ENCODE data around the gene TOP2B. TPM values are rescaled to one million over a fixed set of nuclear protein-coding genes. Genes with fewer than 3 reads are reported as not detected.

TOP2B gene
- polyA plus RNA-seq, 1 of the 3 experiments (the other 2 are of a cell fraction): 20.4 TPM

DNA sequence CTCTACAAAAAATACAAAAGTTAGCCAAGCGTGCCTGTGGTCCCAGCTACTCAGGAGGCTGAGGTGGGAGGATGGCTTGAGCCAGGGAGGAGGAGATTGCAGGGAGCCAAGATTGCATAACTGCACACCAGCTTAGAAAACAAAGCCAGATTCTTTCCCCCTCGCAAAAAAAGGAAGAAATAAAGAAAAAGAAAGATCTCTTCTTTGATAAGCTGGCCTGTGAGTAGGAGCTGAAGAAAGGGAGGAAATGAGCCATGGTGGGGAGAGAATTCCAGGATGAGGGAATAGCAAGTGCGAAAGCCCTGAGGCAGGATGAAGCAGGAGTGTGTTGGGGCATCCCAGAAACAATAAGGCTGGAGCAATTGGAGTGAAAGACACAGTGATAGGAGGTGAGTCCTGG is 24.5 kb upstream of the TOP2B start (continued):
- TF ChIP-seq, protein P1, sequence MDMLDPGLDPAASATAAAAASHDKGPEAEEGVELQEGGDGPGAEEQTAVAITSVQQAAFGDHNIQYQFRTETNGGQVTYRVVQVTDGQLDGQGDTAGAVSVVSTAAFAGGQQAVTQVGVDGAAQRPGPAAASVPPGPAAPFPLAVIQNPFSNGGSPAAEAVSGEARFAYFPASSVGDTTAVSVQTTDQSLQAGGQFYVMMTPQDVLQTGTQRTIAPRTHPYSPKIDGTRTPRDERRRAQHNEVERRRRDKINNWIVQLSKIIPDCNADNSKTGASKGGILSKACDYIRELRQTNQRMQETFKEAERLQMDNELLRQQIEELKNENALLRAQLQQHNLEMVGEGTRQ (IDR thresholded peaks at IDR 0.05; ENCODE audit: borderline replicate concordance, low read depth, low read length): no peak
- no peak for TF ChIP-seq RAD21 (IDR thresholded peaks at IDR 0.05; ENCODE audit: low read length)
- no peak for TF ChIP-seq RFX5 (IDR thresholded peaks at IDR 0.05; ENCODE audit: low read length)

DNA sequence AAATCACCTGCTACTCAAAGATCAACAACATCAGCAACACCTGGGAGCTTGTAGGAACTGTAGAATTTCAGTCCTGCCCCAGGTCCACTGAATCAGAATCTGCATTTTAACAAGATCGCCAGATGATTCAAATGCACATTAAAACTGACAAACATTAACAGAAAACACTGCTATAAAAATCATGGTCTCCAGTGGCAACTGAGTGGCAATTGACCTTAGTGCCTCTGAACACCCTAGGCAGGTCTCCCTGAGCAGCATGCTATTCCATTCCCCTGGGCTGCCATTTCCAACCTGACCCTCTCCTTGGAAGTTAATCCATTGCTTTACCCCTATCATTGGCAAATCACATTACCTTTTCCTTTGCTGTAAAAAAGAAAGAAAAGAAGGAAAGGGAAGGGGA is 23.0 kb upstream of the TOP2B start:
- POLR2A ChIA-PET: no interaction called here
- Histone ChIP-seq H3K4me2 (no peak overlapping the region), H3K4me1 (ENCODE audit: control insufficient read depth in 1 of 2, insufficient read depth in 2 of 2, low read depth in 1 of 2, low read length in 1 of 2) (no peaks in the 10 kb centered on the region), H3K36me3 (replicated peaks in 1 of 2; ENCODE audit: control insufficient read depth in 1 of 2, insufficient read depth in 2 of 2, low read length in 1 of 2) (no peaks in the 10 kb centered on the region), H3K27ac (ENCODE audit: low read depth in 2 of 2, low read length in 1 of 2) (no peak overlapping the region), H3K9me3 (no peaks in the 10 kb centered on the region), H4K20me1 (ENCODE audit: insufficient read depth) (no peaks in the 10 kb centered on the region), H2AFZ (ENCODE audit: low read depth) (no peak overlapping the region), H3K79me2 (ENCODE audit: insufficient read depth) (no peaks in the 10 kb centered on the region), H3K9ac (no peak overlapping the region), H3K9me2 (no peaks in the 10 kb centered on the region), H3K4me3 (ENCODE audit: low read depth in 2 of 2, low read length in 1 of 2) (no peak overlapping the region), H3F3A (replicated peaks; ENCODE audit: insufficient read depth) (no peaks in the 10 kb centered on the region), H3K27me3 (ENCODE audit: insufficient read depth) (no peaks in the 10 kb centered on the region; the same call in 1 of the 2 replicates)
- CTCF ChIA-PET: no interaction called here
- no peak for TF ChIP-seq TEAD4 (IDR thresholded peaks at IDR 0.05; ENCODE audit: borderline replicate concordance, insufficient read depth)
- TF ChIP-seq, protein P2, sequence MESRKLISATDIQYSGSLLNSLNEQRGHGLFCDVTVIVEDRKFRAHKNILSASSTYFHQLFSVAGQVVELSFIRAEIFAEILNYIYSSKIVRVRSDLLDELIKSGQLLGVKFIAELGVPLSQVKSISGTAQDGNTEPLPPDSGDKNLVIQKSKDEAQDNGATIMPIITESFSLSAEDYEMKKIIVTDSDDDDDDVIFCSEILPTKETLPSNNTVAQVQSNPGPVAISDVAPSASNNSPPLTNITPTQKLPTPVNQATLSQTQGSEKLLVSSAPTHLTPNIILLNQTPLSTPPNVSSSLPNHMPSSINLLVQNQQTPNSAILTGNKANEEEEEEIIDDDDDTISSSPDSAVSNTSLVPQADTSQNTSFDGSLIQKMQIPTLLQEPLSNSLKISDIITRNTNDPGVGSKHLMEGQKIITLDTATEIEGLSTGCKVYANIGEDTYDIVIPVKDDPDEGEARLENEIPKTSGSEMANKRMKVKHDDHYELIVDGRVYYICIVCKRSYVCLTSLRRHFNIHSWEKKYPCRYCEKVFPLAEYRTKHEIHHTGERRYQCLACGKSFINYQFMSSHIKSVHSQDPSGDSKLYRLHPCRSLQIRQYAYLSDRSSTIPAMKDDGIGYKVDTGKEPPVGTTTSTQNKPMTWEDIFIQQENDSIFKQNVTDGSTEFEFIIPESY (IDR thresholded peaks at IDR 0.05; ENCODE audit: borderline replicate concordance, low read depth): no peak
- 91% methylated on average over 1 of the region's 1 CpG for WGBS (ENCODE audit: low lambda C conversion rate)
- DNase-seq: no peak

- Histone ChIP-seq H3K9me3 (no peaks in the 10 kb centered on the region), H3K4me3 (ENCODE audit: low read depth in 2 of 2, low read length in 1 of 2) (no peak overlapping the region), H2AFZ (ENCODE audit: low read depth) (no peak overlapping the region), H4K20me1 (ENCODE audit: insufficient read depth) (no peaks in the 10 kb centered on the region), H3K4me1 (ENCODE audit: control insufficient read depth in 1 of 2, insufficient read depth in 2 of 2, low read depth in 1 of 2, low read length in 1 of 2) (no peaks in the 10 kb centered on the region), H3K9me2 (no peaks in the 10 kb centered on the region), H3K27me3 (ENCODE audit: insufficient read depth) (no peaks in the 10 kb centered on the region; the same call in 1 of the 2 replicates), H3K36me3 (replicated peaks in 1 of 2; ENCODE audit: control insufficient read depth in 1 of 2, insufficient read depth in 2 of 2, low read length in 1 of 2) (no peaks in the 10 kb centered on the region), H3K9ac (no peak overlapping the region), H3F3A (replicated peaks; ENCODE audit: insufficient read depth) (no peaks in the 10 kb centered on the region), H3K4me2 (no peak overlapping the region), H3K79me2 (ENCODE audit: insufficient read depth) (no peaks in the 10 kb centered on the region), H3K27ac (ENCODE audit: low read depth in 2 of 2, low read length in 1 of 2) (no peak overlapping the region)
- TF ChIP-seq TEAD4 (IDR thresholded peaks at IDR 0.05; ENCODE audit: borderline replicate concordance, insufficient read depth) (no peak), EP300 (IDR thresholded peaks at IDR 0.05; ENCODE audit: borderline replicate concordance in 1 of 2, low read depth in 1 of 2, low read length in 1 of 2) (no peak), MEF2A (IDR thresholded peaks at IDR 0.05; ENCODE audit: borderline replicate concordance, low read depth) (no peak), TAF1 (IDR thresholded peaks at IDR 0.05; ENCODE audit: borderline replicate concordance, low read depth, low read length) (no peak), RAD21 (IDR thresholded peaks at IDR 0.05; ENCODE audit: low read length) (no peak), RFX5 (IDR thresholded peaks at IDR 0.05; ENCODE audit: low read length) (no peak), YY1 (IDR thresholded peaks at IDR 0.05; ENCODE audit: low read depth) (no peak), IRF3 (IDR thresholded peaks at IDR 0.05; ENCODE audit: low read depth, low read length) (no peak), CHD2 (IDR thresholded peaks at IDR 0.05; ENCODE audit: low read length, partially characterized antibody) (no peak)
- TF ChIP-seq, protein P2 (IDR thresholded peaks at IDR 0.05; ENCODE audit: borderline replicate concordance, low read depth): no peak
- TF ChIP-seq, protein P3, sequence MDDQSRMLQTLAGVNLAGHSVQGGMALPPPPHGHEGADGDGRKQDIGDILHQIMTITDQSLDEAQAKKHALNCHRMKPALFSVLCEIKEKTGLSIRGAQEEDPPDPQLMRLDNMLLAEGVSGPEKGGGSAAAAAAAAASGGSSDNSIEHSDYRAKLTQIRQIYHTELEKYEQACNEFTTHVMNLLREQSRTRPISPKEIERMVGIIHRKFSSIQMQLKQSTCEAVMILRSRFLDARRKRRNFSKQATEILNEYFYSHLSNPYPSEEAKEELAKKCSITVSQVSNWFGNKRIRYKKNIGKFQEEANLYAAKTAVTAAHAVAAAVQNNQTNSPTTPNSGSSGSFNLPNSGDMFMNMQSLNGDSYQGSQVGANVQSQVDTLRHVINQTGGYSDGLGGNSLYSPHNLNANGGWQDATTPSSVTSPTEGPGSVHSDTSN (IDR thresholded peaks at IDR 0.05): no peak
- TF ChIP-seq, protein P1 (IDR thresholded peaks at IDR 0.05; ENCODE audit: borderline replicate concordance, low read depth, low read length): no peak
- ChIA-PET POLR2A (no interaction called here), CTCF (no interaction called here)
- WGBS (ENCODE audit: low lambda C conversion rate): 87% methylated on average over 20 of the region's 23 CpGs
- no peak for DNase-seq
Measured at GRCh38 chr3:25686766-25687165, 22.1 kb upstream of the TOP2B start.

Data from SK-N-SH (cell line).